SK-N-SH (cell line): ENCODE data around the gene IL13. TPM values are rescaled to one million over a fixed set of nuclear protein-coding genes. Genes with fewer than 3 reads are reported as not detected.

ENCODE experiments used
- CTCF ChIA-PET: fragments of 300-600, 350-600 bp; formaldehyde crosslinking; extraction: SDS; loops from one replicate; lab custom pipeline; 2021; lab: Yijun Ruan, JAX
- POLR2A ChIA-PET: fragments of 350-600 bp; sonication (Branson Sonifier 250); formaldehyde crosslinking; extraction: SDS; loops from one replicate; lab custom pipeline; 2020; ENCODE audit warnings: antibody characterized with exemption, inconsistent platforms; lab: Yijun Ruan, JAX
- DNase-seq: peaks from one replicate; pipeline ENCODE4 v3.0.0; 2012
- H2AFZ ChIP-seq: fragments of 200-600 bp; sonication (generic); 2 replicates; pipeline ENCODE4 v1.8.1; 2016; ENCODE audit warnings: antibody characterized with exemption, mild to moderate bottlenecking, low read depth
- H3F3A ChIP-seq: fragments of 200-600 bp; sonication (generic); replicated peaks from 2 replicates; pipeline ENCODE3; 2016; ENCODE audit warnings: antibody characterized with exemption, mild to moderate bottlenecking; ENCODE audit not compliant: insufficient read depth
- H3K27ac ChIP-seq, 2 experiments: fragments of 200-500 bp in 1 of 2; fragments of 200-600 bp in 1 of 2; sonication (Bioruptor generic) in 1 of 2; sonication (generic), shearing (Covaris generic) in 1 of 2; 2 replicates each; pipeline versions ENCODE4 v1.5.1 to v1.6.1; 2014 to 2016; ENCODE audit warnings: low read depth in 2 of 2, inconsistent platforms in 1 of 2, low read length in 1 of 2, mild to moderate bottlenecking in 1 of 2, mixed read lengths in 1 of 2
- H3K27me3 ChIP-seq: fragments of 200-600 bp; sonication (generic), shearing (Covaris generic); 2 replicates; pipeline ENCODE4 v1.6.1; 2016; ENCODE audit warnings: mixed run types; ENCODE audit not compliant: insufficient read depth
- H3K36me3 ChIP-seq, 2 experiments: fragments of 200-500 bp in 1 of 2; fragments of 200-600 bp in 1 of 2; sonication (Bioruptor generic) in 1 of 2; sonication (generic) in 1 of 2; replicated peaks in 1 of 2; 2 replicates each; pipeline versions ENCODE3 to v1.5.1; 2014 to 2016; ENCODE audit warnings: low read length in 1 of 2, mild to moderate bottlenecking in 1 of 2; ENCODE audit not compliant: insufficient read depth in 2 of 2, control insufficient read depth in 1 of 2
- H3K4me1 ChIP-seq, 2 experiments: fragments of 200-500 bp in 1 of 2; fragments of 200-600 bp in 1 of 2; sonication (Bioruptor generic) in 1 of 2; sonication (generic), shearing (Covaris generic) in 1 of 2; 2 replicates each; pipeline versions ENCODE4 v1.5.1 to v1.6.1; 2014 to 2016; ENCODE audit warnings: low read depth in 1 of 2, low read length in 1 of 2, mixed run types in 1 of 2; ENCODE audit not compliant: insufficient read depth in 2 of 2, control insufficient read depth in 1 of 2
- H3K4me2 ChIP-seq: fragments of 200-600 bp; sonication (generic), shearing (Covaris generic); 2 replicates; pipeline ENCODE4 v1.6.1; 2017; ENCODE audit warnings: mixed run types
- H3K4me3 ChIP-seq, 2 experiments: fragments of 200-500 bp in 1 of 2; fragments of 200-600 bp in 1 of 2; sonication (Bioruptor generic) in 1 of 2; sonication (generic), shearing (Covaris generic) in 1 of 2; 2 replicates each; pipeline versions ENCODE4 v1.5.1 to v1.8.1; 2014 to 2016; ENCODE audit warnings: low read depth in 2 of 2, inconsistent platforms in 1 of 2, low read length in 1 of 2, mild to moderate bottlenecking in 1 of 2, mixed read lengths in 1 of 2, moderate library complexity in 1 of 2
- H3K79me2 ChIP-seq: fragments of 200-600 bp; sonication (generic); 2 replicates; pipeline ENCODE4 v1.8.1; 2017; ENCODE audit warnings: mild to moderate bottlenecking; ENCODE audit not compliant: insufficient read depth
- H3K9ac ChIP-seq: fragments of 200-600 bp; sonication (generic); 2 replicates; pipeline ENCODE4 v1.6.1; 2017; ENCODE audit warnings: mixed run types
- H3K9me2 ChIP-seq: fragments of 200-600 bp; sonication (generic); 2 replicates; pipeline ENCODE4 v1.6.1; 2017; ENCODE audit warnings: mixed run types
- H3K9me3 ChIP-seq: fragments of 200-600 bp; sonication (generic); 2 replicates; pipeline ENCODE4 v1.6.1; 2017; ENCODE audit warnings: mixed run types, mild to moderate bottlenecking, moderate library complexity
- H4K20me1 ChIP-seq: fragments of 200-600 bp; sonication (generic); 2 replicates; pipeline ENCODE4 v1.6.1; 2017; ENCODE audit warnings: mild to moderate bottlenecking, mixed run types; ENCODE audit not compliant: insufficient read depth
- ELF1 ChIP-seq: IDR thresholded peaks from 2 replicates; pipeline ENCODE4 v1.4.0; 2012
- EP300 ChIP-seq, 2 experiments: IDR thresholded peaks; 2 replicates each; pipeline versions ENCODE4 v1.4.0 to v1.6.1; 2012; ENCODE audit warnings: borderline replicate concordance in 1 of 2, low read depth in 1 of 2, low read length in 1 of 2
- EZH2phosphoT487 ChIP-seq: fragments of 200-600 bp; sonication (generic); IDR thresholded peaks from 2 replicates; pipeline ENCODE4 v1.6.1; 2017; ENCODE audit warnings: low read depth, mixed run types, mild to moderate bottlenecking, antibody characterized with exemption, moderate library complexity, borderline replicate concordance
- FOSL2 ChIP-seq: IDR thresholded peaks from 2 replicates; pipeline ENCODE4 v1.4.0; 2012; ENCODE audit warnings: low read depth, mild to moderate bottlenecking, moderate library complexity, borderline replicate concordance
- FOXM1 ChIP-seq: IDR thresholded peaks from 2 replicates; pipeline ENCODE4 v1.4.0; 2012; ENCODE audit warnings: low read depth, mild to moderate bottlenecking
- MEF2A ChIP-seq: IDR thresholded peaks from 2 replicates; pipeline ENCODE4 v1.4.0; 2012; ENCODE audit warnings: low read depth, borderline replicate concordance
- NFIC ChIP-seq: IDR thresholded peaks from 2 replicates; pipeline ENCODE4 v1.4.0; 2012; ENCODE audit warnings: borderline replicate concordance
- POLR2AphosphoS5 ChIP-seq: IDR thresholded peaks from 2 replicates; pipeline ENCODE4 v1.6.1; 2012; ENCODE audit warnings: low read depth, low read length
- RXRA ChIP-seq: IDR thresholded peaks from 2 replicates; pipeline ENCODE4 v1.4.0; 2012; ENCODE audit warnings: low read depth, mild to moderate bottlenecking, borderline replicate concordance
- SIN3A ChIP-seq: IDR thresholded peaks from 2 replicates; pipeline ENCODE4 v1.6.1; 2012; ENCODE audit warnings: low read depth, mild to moderate bottlenecking, low read length, moderate library complexity, borderline replicate concordance
- TAF1 ChIP-seq: IDR thresholded peaks from 2 replicates; pipeline ENCODE4 v1.6.1; 2012; ENCODE audit warnings: low read depth, mild to moderate bottlenecking, low read length, moderate library complexity, borderline replicate concordance
- WGBS: methylation state at CpG from one replicate; pipeline ENCODE4 v1.1.6; 2017; ENCODE audit warnings: low lambda C conversion rate; 5-methylcytosine and 5-hydroxymethylcytosine counted together
- polyA plus RNA-seq, 3 experiments: library from polyadenylated mRNA; depleted of rRNA; stranded (reverse); fragments of >200 nt; gene quantifications; 2 replicates each; pipeline ENCODE4 v1.2.3, GENCODE V29; 2012
- TF ChIP-seq, protein P1 (sequence below): IDR thresholded peaks from 2 replicates; pipeline ENCODE4 v1.4.0; 2012; ENCODE audit warnings: low read depth, borderline replicate concordance
- TF ChIP-seq, protein P2 (sequence below): fragments of 200-600 bp; sonication (generic); IDR thresholded peaks from 2 replicates; pipeline ENCODE4 v1.6.1; 2017; ENCODE audit warnings: antibody characterized with exemption, mild to moderate bottlenecking, moderate library complexity
- TF ChIP-seq, protein P3 (sequence below): IDR thresholded peaks from 2 replicates; pipeline ENCODE4 v1.4.0; 2012; ENCODE audit warnings: low read depth
- TF ChIP-seq, protein P4 (sequence below): IDR thresholded peaks from 2 replicates; pipeline ENCODE4 v1.6.1; 2012; ENCODE audit warnings: mild to moderate bottlenecking, low read depth, low read length, moderate library complexity

The IL13 gene
- polyA plus RNA-seq, 1 of the 3 experiments (the other 2 are of a cell fraction): 0.08 TPM

DNA sequence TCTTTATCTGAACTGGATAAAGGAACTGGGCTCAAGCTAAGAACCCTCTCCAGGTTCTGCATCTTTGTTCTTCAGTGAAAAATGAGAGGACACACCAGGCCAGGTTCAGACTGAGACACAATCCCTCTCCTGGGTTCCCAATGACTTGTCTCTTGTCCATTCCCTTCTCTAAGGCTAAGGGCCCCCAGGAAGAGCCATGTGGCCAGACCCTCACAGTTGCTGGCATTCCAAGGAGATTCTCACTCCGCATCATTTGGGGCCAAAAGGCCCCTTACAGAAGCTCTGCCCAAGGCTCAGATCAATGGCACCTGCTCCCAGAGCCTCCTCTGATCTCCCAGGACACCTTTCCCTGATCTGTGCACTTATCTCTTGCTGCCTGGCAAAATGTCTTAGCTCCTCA lies 20.8 kb downstream of the IL13 start:
- no peak overlapping the region for H3K9ac ChIP-seq
- TF ChIP-seq TAF1: no peak
- no peak overlapping the region for H3K4me2 ChIP-seq
- H3K4me3 ChIP-seq: no peak overlapping the region
- ChIA-PET CTCF (interaction anchor here (0.6 to 0.7 kb wide), 2 partner anchors 48 to 152 kb away, joined by 3 read pairs; no protein-coding TSS in a partner anchor), POLR2A (no interaction called here)
- H3K27me3 ChIP-seq: no peaks in the 10 kb centered on the region
- 83% methylated on average over 1 of the region's 1 CpG for WGBS
- DNase-seq: no peak
- no peaks in the 10 kb centered on the region for H3K36me3 ChIP-seq
- H3K4me1 ChIP-seq: peaks cover 0 to 26% of the 10 kb centered on the region in 2 experiments; a peak in 3 of 4 replicates
- H2AFZ ChIP-seq: no peak overlapping the region
- H3F3A ChIP-seq: peaks cover 27% of the 10 kb centered on the region
- no peaks in the 10 kb centered on the region for H3K79me2 ChIP-seq
- H4K20me1 ChIP-seq: no peaks in the 10 kb centered on the region
- H3K27ac ChIP-seq: no peak overlapping the region
- H3K9me3 ChIP-seq: no peaks in the 10 kb centered on the region
- H3K9me2 ChIP-seq: no peaks in the 10 kb centered on the region

DNA sequence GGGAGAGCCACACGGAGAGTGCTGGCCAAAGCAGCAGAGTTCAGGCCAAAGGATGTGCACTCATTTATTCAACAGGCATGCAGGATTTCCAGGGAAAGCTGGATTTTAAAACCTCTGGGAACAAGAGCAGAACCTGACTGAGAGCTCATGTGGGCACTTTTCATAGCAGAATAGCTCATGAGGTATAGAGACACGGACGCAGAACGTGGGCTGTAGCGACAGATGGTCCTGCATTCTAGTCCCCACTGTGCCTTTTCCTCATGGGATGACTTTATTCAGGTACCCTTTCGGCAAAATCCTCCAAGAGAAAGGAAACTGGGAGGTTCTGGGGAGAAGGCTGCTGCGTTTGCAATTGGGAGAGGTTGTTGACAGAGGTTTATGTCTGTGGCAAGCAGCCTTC lies 21.2 kb downstream of the IL13 start:
- Histone ChIP-seq H3K9me3 (no peaks in the 10 kb centered on the region), H3K4me2 (no peak overlapping the region), H2AFZ (no peak overlapping the region), H3K4me3 (no peak overlapping the region), H3K79me2 (no peaks in the 10 kb centered on the region), H3K36me3 (no peaks in the 10 kb centered on the region), H3F3A (peaks cover 24% of the 10 kb centered on the region), H3K27me3 (no peaks in the 10 kb centered on the region), H3K9ac (no peak overlapping the region), H3K27ac (no peak overlapping the region), H4K20me1 (no peaks in the 10 kb centered on the region), H3K9me2 (no peaks in the 10 kb centered on the region)
- 98% methylated on average over 6 of the region's 7 CpGs for WGBS
- DNase-seq: no peak
- POLR2A ChIA-PET: no interaction called here
- CTCF ChIA-PET: no interaction called here
- no peak for TF ChIP-seq FOSL2
- no peak for TF ChIP-seq FOXM1
- TF ChIP-seq EP300 (IDR thresholded peaks at IDR 0.05; ENCODE audit: borderline replicate concordance in 1 of 2, low read depth in 1 of 2, low read length in 1 of 2): no peak
- no peak for TF ChIP-seq POLR2AphosphoS5
- TF ChIP-seq ELF1: no peak
- TF ChIP-seq MEF2A: no peak
- TF ChIP-seq, protein P1, sequence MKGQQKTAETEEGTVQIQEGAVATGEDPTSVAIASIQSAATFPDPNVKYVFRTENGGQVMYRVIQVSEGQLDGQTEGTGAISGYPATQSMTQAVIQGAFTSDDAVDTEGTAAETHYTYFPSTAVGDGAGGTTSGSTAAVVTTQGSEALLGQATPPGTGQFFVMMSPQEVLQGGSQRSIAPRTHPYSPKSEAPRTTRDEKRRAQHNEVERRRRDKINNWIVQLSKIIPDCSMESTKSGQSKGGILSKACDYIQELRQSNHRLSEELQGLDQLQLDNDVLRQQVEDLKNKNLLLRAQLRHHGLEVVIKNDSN: no peak
- TF ChIP-seq, protein P2, sequence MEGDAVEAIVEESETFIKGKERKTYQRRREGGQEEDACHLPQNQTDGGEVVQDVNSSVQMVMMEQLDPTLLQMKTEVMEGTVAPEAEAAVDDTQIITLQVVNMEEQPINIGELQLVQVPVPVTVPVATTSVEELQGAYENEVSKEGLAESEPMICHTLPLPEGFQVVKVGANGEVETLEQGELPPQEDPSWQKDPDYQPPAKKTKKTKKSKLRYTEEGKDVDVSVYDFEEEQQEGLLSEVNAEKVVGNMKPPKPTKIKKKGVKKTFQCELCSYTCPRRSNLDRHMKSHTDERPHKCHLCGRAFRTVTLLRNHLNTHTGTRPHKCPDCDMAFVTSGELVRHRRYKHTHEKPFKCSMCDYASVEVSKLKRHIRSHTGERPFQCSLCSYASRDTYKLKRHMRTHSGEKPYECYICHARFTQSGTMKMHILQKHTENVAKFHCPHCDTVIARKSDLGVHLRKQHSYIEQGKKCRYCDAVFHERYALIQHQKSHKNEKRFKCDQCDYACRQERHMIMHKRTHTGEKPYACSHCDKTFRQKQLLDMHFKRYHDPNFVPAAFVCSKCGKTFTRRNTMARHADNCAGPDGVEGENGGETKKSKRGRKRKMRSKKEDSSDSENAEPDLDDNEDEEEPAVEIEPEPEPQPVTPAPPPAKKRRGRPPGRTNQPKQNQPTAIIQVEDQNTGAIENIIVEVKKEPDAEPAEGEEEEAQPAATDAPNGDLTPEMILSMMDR: no peak
- TF ChIP-seq RXRA: no peak
- TF ChIP-seq SIN3A: no peak
- TF ChIP-seq, protein P3, sequence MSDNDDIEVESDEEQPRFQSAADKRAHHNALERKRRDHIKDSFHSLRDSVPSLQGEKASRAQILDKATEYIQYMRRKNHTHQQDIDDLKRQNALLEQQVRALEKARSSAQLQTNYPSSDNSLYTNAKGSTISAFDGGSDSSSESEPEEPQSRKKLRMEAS: no peak
- TF ChIP-seq EZH2phosphoT487: no peak
- TF ChIP-seq NFIC: no peak
- TF ChIP-seq, protein P4, sequence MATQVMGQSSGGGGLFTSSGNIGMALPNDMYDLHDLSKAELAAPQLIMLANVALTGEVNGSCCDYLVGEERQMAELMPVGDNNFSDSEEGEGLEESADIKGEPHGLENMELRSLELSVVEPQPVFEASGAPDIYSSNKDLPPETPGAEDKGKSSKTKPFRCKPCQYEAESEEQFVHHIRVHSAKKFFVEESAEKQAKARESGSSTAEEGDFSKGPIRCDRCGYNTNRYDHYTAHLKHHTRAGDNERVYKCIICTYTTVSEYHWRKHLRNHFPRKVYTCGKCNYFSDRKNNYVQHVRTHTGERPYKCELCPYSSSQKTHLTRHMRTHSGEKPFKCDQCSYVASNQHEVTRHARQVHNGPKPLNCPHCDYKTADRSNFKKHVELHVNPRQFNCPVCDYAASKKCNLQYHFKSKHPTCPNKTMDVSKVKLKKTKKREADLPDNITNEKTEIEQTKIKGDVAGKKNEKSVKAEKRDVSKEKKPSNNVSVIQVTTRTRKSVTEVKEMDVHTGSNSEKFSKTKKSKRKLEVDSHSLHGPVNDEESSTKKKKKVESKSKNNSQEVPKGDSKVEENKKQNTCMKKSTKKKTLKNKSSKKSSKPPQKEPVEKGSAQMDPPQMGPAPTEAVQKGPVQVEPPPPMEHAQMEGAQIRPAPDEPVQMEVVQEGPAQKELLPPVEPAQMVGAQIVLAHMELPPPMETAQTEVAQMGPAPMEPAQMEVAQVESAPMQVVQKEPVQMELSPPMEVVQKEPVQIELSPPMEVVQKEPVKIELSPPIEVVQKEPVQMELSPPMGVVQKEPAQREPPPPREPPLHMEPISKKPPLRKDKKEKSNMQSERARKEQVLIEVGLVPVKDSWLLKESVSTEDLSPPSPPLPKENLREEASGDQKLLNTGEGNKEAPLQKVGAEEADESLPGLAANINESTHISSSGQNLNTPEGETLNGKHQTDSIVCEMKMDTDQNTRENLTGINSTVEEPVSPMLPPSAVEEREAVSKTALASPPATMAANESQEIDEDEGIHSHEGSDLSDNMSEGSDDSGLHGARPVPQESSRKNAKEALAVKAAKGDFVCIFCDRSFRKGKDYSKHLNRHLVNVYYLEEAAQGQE: no peak
- TF ChIP-seq, all 33 proteins: peak for 0
- peaks cover 0 to 23% of the 10 kb centered on the region in 2 experiments; a peak in 3 of 4 replicates for H3K4me1 ChIP-seq
